GM12801 (cell line): ENCODE measurements around the gene SMIM44.

Experiments used
- CTCF ChIP-seq: IDR thresholded peaks from one replicate; pipeline ENCODE4 v1.5.1; 2011; ENCODE audit warnings: control low read depth; ENCODE audit not compliant: insufficient read length; ENCODE audit errors: extremely low read depth

SMIM44 gene

GRCh38 chr19:3515891-3516422, 32.7 kb upstream of the SMIM44 start:
- no peak for TF ChIP-seq CTCF

- TF ChIP-seq CTCF, result no peak
Measured at GRCh38 chr19:3514930-3515329, 31.7 kb upstream of the SMIM44 start.

DNA sequence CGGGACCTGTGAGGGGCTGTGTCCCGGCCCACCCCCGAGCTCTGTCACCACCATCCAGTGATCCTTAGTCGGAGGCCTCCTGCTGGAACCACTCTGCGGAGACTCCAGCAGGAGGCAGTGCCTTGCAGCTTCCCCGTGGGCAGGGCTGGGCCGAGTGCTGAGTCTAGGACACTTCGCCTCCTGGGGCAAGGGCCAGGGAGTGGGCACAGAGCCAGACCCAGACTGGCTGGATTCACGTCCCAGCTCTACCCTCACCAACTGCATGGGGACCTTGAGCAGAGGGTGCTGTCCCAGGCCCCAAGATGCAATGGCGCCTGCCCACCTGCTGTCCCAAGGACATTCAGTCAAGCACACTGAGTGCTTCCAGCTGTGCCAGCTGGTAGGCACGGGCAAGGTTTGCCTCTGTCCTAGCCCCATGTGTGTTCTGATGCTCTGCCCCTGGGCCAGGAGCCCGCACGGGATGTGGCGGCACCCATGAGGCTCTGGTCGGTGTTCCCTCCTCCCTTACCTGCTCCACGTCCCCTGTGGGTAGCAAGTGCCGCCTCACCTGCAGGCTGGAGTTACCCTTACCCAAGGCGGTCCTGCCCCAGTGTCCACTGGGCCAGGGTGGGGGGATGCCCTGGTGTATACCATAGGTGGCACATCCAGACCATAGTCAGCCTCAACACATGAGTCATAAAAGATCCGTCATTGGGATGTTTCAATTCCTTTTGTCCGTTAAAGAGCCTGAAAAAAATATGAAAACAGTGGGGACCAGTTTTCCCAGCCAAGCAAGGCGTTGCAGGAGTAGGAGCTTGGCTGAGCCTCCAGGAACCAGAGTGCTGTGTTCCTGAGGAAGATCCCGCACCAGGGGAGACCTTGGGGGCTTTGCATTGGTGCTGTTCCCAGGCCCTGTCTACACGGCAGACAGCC, 30.2 kb upstream of the SMIM44 start:
- TF ChIP-seq CTCF, result no peak

GRCh38 chr19:3512562-3513228, 29.5 kb upstream of the SMIM44 start:
- no peak for TF ChIP-seq CTCF

GRCh38 chr19:3511506-3512251, 28.4 kb upstream of the SMIM44 start:
- no peak for TF ChIP-seq CTCF

DNA sequence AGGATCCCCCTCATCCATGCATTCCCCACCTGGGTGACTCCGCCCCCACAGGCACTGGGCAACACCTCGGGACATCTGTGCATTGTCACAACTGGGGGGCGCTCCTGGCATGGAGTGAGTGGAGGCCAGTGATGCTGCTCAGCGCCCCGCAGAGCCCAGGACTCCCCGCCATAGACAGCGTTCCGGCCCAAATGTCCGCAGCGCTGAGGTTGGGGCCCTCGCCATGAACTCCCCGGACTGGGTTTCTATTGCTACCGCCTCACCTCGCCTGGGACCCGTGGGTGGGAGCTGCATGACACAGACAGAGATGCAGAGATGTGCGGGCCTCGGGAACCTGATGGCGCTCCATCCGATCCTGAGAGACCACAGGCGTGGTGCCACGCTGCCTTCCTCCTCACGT, 27.5 kb upstream of the SMIM44 start:
- TF ChIP-seq CTCF, result no peak

DNA sequence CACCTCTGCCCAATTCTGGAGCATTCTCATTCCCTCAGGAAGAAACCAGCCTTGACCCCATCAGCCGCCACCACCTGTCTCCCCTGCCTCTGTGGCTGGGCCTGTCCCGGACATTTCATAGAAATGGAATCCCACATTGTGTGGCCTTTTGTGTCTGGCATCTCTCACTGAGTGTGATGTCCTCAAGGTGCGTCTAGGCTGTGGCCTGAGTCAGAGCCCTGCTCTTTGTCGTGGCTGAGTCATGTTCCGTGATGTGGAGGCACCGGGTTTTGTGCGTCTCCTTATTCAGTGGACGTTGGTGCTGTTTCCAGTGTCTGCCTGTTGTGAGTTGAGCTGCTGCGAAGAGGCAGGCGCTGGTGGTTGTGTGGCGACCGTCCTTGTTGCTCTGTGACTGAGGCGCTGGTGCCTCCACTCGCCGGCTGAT, 26.3 kb upstream of the SMIM44 start:
- no peak for TF ChIP-seq CTCF
